Spleen (tissue), 7 donors: Measurements from ENCODE around the gene FADS2.
A peak's percentile ranks its signal among the peaks of the same experiment; 100 is the strongest.

Experiments used
- CTCF ChIP-seq, 11 experiments: fragments of 200-600 bp in 7 of 11; fragments of 450-650 bp in 4 of 11; sonication (generic) in 4 of 11; IDR thresholded peaks in 8 of 11; conservative IDR thresholded peaks in 3 of 11; 1 replicate in 7 of 11; 2 replicates in 4 of 11; pipeline versions ENCODE4 v1.4.0 to v1.8.0; 2016 to 2021; ENCODE audit warnings: antibody characterized with exemption in 11 of 11, inconsistent platforms in 4 of 11, mild to moderate bottlenecking in 1 of 11
- POLR2A ChIP-seq, 3 donors: fragments of 450-650 bp; IDR thresholded peaks; one replicate each; pipeline ENCODE4 v1.5.1; 2017; ENCODE audit warnings: antibody characterized with exemption in 3 of 3, mild to moderate bottlenecking in 1 of 3
- donor health status: DM: no; HTN: no; CAD: no; lungs with moderate emphysema.
- donor health status: DM: no; HTN: no; CAD: no.
- donor health status: DM: no; HTN: no; CAD: no.

GRCh38 chr11:61814958-61815789 lies 12.9 kb upstream of the FADS2 start:
- TF ChIP-seq CTCF (IDR thresholded peaks at IDR 0.05 in 8 of 11, conservative IDR thresholded peaks at IDR 0.05 in 3 of 11) (no peak), POLR2A (IDR thresholded peaks at IDR 0.05) (peak in 2 of 3 donors; percentile 70 to 72)
